WTC11 (cell line): ENCODE data around the gene TRAPPC14. TPM values are rescaled to one million over a fixed set of nuclear protein-coding genes. Genes with fewer than 3 reads are reported as not detected.

Experiments used
- ATAC-seq: fragments of 200-7000 bp; cut with Tn5 transposase; 2 replicates; pipeline ENCODE4 v1.10.0; 2021; ENCODE audit warnings: mild to moderate bottlenecking, moderate library complexity
- CTCF ChIA-PET: fragments of 300-600 bp; sonication (Branson Sonifier 250); formaldehyde crosslinking; loops from one replicate; lab custom pipeline; 2021; ENCODE audit warnings: antibody characterized with exemption; lab: Charles Lee
- POLR2A ChIA-PET: fragments of 350-600 bp; sonication (Branson Sonifier 250); formaldehyde crosslinking; loops from one replicate; lab custom pipeline; 2021; ENCODE audit warnings: antibody characterized with exemption; lab: Charles Lee
- DNase-seq: peaks from one replicate; pipeline ENCODE4 v3.0.0; 2021; ENCODE audit warnings: low spot score
- H3K27ac Mint-ChIP-seq: 2 replicates; pipeline ENCODE4 v1.8.0; 2021; ENCODE audit warnings: mixed read lengths
- H3K27me3 Mint-ChIP-seq: 2 replicates; pipeline ENCODE4 v1.8.0; 2021; ENCODE audit warnings: low read depth, mild to moderate bottlenecking, moderate library complexity, mixed read lengths
- H3K36me3 Mint-ChIP-seq: 2 replicates; pipeline ENCODE4 v1.8.0; 2021; ENCODE audit warnings: mixed read lengths
- H3K4me1 Mint-ChIP-seq: 2 replicates; pipeline ENCODE4 v1.8.0; 2022; ENCODE audit warnings: mixed read lengths
- H3K4me3 Mint-ChIP-seq: 2 replicates; pipeline ENCODE4 v1.8.0; 2021; ENCODE audit warnings: mild to moderate bottlenecking, moderate library complexity, mixed read lengths
- H3K9me3 Mint-ChIP-seq: 2 replicates; pipeline ENCODE4 v1.8.0; 2021; ENCODE audit warnings: mixed read lengths
- CREM ChIP-seq: sonication (generic); formaldehyde crosslinking; IDR thresholded peaks from 2 replicates; pipeline ENCODE4 v1.8.1; 2022; ENCODE audit warnings: mild to moderate bottlenecking, missing genetic modification reagents, moderate library complexity
- ETV6 ChIP-seq: sonication (generic); formaldehyde crosslinking; IDR thresholded peaks from 2 replicates; pipeline ENCODE4 v1.8.1; 2022; ENCODE audit warnings: mild to moderate bottlenecking, missing genetic modification reagents
- GTF2I ChIP-seq: fragments of 250-450 bp; sonication (Bioruptor Pico); conservative IDR thresholded peaks from 2 replicates; pipeline ENCODE4 v1.4.0; 2021; ENCODE audit warnings: mild to moderate bottlenecking
- MYBL2 ChIP-seq: sonication (generic); formaldehyde crosslinking; IDR thresholded peaks from 2 replicates; pipeline ENCODE4 v1.8.1; 2023; ENCODE audit warnings: mild to moderate bottlenecking, moderate library complexity, missing genetic modification reagents
- NFE2L1 ChIP-seq: sonication (generic); formaldehyde crosslinking; IDR thresholded peaks from 2 replicates; pipeline ENCODE4 v1.8.1; 2023; ENCODE audit warnings: missing genetic modification reagents
- SMAD4 ChIP-seq: sonication (generic); formaldehyde crosslinking; IDR thresholded peaks from 2 replicates; pipeline ENCODE4 v1.8.0; 2022; ENCODE audit warnings: mild to moderate bottlenecking, missing genetic modification reagents
- SP1 ChIP-seq: sonication (generic); formaldehyde crosslinking; conservative IDR thresholded peaks from 2 replicates; pipeline ENCODE4 v1.8.1; 2022; ENCODE audit warnings: missing genetic modification reagents
- ZNF281 ChIP-seq: sonication (generic); formaldehyde crosslinking; IDR thresholded peaks from 2 replicates; pipeline ENCODE4 v1.8.0; 2023; ENCODE audit warnings: mild to moderate bottlenecking, missing genetic modification reagents
- ZNF416 ChIP-seq: fragments of 250-450 bp; sonication (Bioruptor Pico); IDR thresholded peaks from 2 replicates; pipeline ENCODE4 v1.9.0; 2021; ENCODE audit warnings: mild to moderate bottlenecking, inconsistent platforms
- total RNA-seq: library from RNA; stranded (reverse); gene quantifications from 3 replicates; pipeline ENCODE4 v1.2.3, GENCODE V29; 2021
- TF ChIP-seq, protein P1 (sequence below): sonication (generic); formaldehyde crosslinking; IDR thresholded peaks from 2 replicates; pipeline ENCODE4 v1.8.1; 2022; ENCODE audit warnings: low read depth, mild to moderate bottlenecking, moderate library complexity, missing genetic modification reagents, borderline replicate concordance
- TF ChIP-seq, protein P2 (sequence below): sonication (generic); formaldehyde crosslinking; IDR thresholded peaks from 2 replicates; pipeline ENCODE4 v1.8.0; 2022; ENCODE audit warnings: missing genetic modification reagents
- TF ChIP-seq, protein P3 (sequence below): sonication (generic); formaldehyde crosslinking; conservative IDR thresholded peaks from 2 replicates; pipeline ENCODE4 v1.8.1; 2023; ENCODE audit warnings: mild to moderate bottlenecking, low read depth, missing genetic modification reagents, moderate library complexity

TRAPPC14 gene
- total RNA-seq, 1 experiment from 2014 or later: 28.0 TPM

GRCh38 chr7:100173806-100174495 lies 15.4 kb upstream of the TRAPPC14 start (continued):
- TF ChIP-seq, protein P1, sequence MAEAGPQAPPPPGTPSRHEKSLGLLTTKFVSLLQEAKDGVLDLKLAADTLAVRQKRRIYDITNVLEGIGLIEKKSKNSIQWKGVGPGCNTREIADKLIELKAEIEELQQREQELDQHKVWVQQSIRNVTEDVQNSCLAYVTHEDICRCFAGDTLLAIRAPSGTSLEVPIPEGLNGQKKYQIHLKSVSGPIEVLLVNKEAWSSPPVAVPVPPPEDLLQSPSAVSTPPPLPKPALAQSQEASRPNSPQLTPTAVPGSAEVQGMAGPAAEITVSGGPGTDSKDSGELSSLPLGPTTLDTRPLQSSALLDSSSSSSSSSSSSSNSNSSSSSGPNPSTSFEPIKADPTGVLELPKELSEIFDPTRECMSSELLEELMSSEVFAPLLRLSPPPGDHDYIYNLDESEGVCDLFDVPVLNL (CRISPR knock-in tag): no peak

DNA sequence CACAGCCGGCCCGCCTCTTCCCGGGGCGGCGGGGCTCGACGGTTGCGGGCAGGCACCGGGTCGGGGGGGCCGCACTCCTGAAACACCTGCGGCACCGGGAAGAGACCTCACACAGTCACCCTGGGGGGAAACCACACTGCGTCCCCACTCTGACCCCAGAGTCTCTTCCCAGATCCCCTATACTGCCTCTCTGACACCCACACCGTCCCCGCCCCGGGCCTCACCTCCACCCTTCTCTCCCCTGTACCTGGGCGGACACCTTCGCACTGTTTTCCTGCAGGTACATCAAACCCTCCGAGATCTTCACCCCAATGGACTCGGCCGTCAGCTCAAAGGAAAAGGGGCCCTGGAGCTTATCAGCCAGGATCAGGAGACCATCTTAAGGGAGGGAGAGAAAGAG lies 13.3 kb upstream of the TRAPPC14 start:
- DNase-seq (peak; percentile 40), ATAC-seq (peak; percentile 6)
- peaks cover 60% of the 10 kb centered on the region for H3K4me1 Mint-ChIP-seq
- TF ChIP-seq ZNF416 (no peak), ZNF281 (CRISPR knock-in tag) (no peak), SMAD4 (CRISPR knock-in tag) (no peak), MYBL2 (CRISPR knock-in tag) (0 out of 2 replicates have a peak, but pooled peaks have one; percentile 56), GTF2I (CRISPR knock-in tag) (no peak), SP1 (CRISPR knock-in tag) (no peak), NFE2L1 (CRISPR knock-in tag) (no peak), CREM (CRISPR knock-in tag) (no peak), ETV6 (CRISPR knock-in tag) (no peak)
- TF ChIP-seq, protein P2, sequence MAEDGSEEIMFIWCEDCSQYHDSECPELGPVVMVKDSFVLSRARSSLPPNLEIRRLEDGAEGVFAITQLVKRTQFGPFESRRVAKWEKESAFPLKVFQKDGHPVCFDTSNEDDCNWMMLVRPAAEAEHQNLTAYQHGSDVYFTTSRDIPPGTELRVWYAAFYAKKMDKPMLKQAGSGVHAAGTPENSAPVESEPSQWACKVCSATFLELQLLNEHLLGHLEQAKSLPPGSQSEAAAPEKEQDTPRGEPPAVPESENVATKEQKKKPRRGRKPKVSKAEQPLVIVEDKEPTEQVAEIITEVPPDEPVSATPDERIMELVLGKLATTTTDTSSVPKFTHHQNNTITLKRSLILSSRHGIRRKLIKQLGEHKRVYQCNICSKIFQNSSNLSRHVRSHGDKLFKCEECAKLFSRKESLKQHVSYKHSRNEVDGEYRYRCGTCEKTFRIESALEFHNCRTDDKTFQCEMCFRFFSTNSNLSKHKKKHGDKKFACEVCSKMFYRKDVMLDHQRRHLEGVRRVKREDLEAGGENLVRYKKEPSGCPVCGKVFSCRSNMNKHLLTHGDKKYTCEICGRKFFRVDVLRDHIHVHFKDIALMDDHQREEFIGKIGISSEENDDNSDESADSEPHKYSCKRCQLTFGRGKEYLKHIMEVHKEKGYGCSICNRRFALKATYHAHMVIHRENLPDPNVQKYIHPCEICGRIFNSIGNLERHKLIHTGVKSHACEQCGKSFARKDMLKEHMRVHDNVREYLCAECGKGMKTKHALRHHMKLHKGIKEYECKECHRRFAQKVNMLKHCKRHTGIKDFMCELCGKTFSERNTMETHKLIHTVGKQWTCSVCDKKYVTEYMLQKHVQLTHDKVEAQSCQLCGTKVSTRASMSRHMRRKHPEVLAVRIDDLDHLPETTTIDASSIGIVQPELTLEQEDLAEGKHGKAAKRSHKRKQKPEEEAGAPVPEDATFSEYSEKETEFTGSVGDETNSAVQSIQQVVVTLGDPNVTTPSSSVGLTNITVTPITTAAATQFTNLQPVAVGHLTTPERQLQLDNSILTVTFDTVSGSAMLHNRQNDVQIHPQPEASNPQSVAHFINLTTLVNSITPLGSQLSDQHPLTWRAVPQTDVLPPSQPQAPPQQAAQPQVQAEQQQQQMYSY (CRISPR knock-in tag): peak; percentile 37; the same call in 1 of the 2 replicates
- TF ChIP-seq, protein P3, sequence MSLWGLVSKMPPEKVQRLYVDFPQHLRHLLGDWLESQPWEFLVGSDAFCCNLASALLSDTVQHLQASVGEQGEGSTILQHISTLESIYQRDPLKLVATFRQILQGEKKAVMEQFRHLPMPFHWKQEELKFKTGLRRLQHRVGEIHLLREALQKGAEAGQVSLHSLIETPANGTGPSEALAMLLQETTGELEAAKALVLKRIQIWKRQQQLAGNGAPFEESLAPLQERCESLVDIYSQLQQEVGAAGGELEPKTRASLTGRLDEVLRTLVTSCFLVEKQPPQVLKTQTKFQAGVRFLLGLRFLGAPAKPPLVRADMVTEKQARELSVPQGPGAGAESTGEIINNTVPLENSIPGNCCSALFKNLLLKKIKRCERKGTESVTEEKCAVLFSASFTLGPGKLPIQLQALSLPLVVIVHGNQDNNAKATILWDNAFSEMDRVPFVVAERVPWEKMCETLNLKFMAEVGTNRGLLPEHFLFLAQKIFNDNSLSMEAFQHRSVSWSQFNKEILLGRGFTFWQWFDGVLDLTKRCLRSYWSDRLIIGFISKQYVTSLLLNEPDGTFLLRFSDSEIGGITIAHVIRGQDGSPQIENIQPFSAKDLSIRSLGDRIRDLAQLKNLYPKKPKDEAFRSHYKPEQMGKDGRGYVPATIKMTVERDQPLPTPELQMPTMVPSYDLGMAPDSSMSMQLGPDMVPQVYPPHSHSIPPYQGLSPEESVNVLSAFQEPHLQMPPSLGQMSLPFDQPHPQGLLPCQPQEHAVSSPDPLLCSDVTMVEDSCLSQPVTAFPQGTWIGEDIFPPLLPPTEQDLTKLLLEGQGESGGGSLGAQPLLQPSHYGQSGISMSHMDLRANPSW (CRISPR knock-in tag): no peak
- H3K27me3 Mint-ChIP-seq: peaks cover 21% of the 10 kb centered on the region
- no peaks in the 10 kb centered on the region for H3K9me3 Mint-ChIP-seq
- H3K27ac Mint-ChIP-seq: no peak overlapping the region
- H3K36me3 Mint-ChIP-seq: peaks cover 22% of the 10 kb centered on the region
- ChIA-PET CTCF (interaction anchor here (0.9 to 3.0 kb wide), 7 partner anchors 10 to 174 kb away, joined by 3 to 14 read pairs (median 4); partner anchors contain the start of genes LAMTOR4 and TRAPPC14), POLR2A (interaction anchor here (1.0 to 1.8 kb wide), 2 partner anchors 70 to 84 kb away, joined by 3 to 4 read pairs; partner anchors contain the start of gene AP4M1)
- H3K4me3 Mint-ChIP-seq: peak overlapping the region; percentile 77
